Tibial nerve (tissue), 4 donors: Measurements from ENCODE around the gene RREB1.

Source experiments
- CTCF ChIP-seq, 5 experiments: fragments of 200-600 bp in 3 of 5; fragments of 450-650 bp in 2 of 5; sonication (generic) in 3 of 5; IDR thresholded peaks; one replicate each; pipeline ENCODE4 v1.5.1; 2016 to 2019; ENCODE audit warnings: antibody characterized with exemption in 5 of 5, mild to moderate bottlenecking in 3 of 5, moderate library complexity in 2 of 5
- EP300 ChIP-seq, 2 donors: sonication (generic); formaldehyde crosslinking; IDR thresholded peaks; one replicate each; pipeline ENCODE4 v1.6.1; 2017; ENCODE audit warnings: antibody characterized with exemption in 2 of 2, mild to moderate bottlenecking in 1 of 2
- POLR2A ChIP-seq, 2 donors: fragments of 450-650 bp; IDR thresholded peaks; one replicate each; pipeline ENCODE4 v1.6.1; 2017; ENCODE audit warnings: antibody characterized with exemption in 2 of 2, mild to moderate bottlenecking in 2 of 2, moderate library complexity in 2 of 2

GRCh38 chr6:7115543-7116231 is 7.9 kb downstream of the RREB1 start:
- TF ChIP-seq CTCF (IDR thresholded peaks at IDR 0.05) (no peak), POLR2A (IDR thresholded peaks at IDR 0.05) (no peak), EP300 (IDR thresholded peaks at IDR 0.05) (no peak)
